Keratinocyte (primary cell): ENCODE results near the gene RFC4. TPM values are rescaled to one million over a fixed set of nuclear protein-coding genes. Genes with fewer than 3 reads are reported as not detected.

ENCODE experiments used
- DNase-seq: peaks from one replicate; pipeline ENCODE4 v3.0.0-alpha.2; 2011; ENCODE audit warnings: low read depth, missing footprints, low spot score
- FAIRE-seq: peaks from 2 replicates; lab custom pipeline; 2011; peaks lifted over from hg19 to GRCh38; lab: Jason Lieb, UNC
- H2AFZ ChIP-seq: 2 replicates; pipeline ENCODE4 v1.6.0; 2012; ENCODE audit warnings: low read length, control low read depth, inconsistent platforms; ENCODE audit not compliant: control insufficient read depth
- H3K27ac ChIP-seq: 2 replicates; pipeline ENCODE4 v1.5.1; 2011; ENCODE audit warnings: low read length; ENCODE audit not compliant: control insufficient read depth, insufficient read depth
- H3K27me3 ChIP-seq: 3 replicates; pipeline ENCODE4 v1.6.0; 2011; ENCODE audit warnings: low read length; ENCODE audit not compliant: control insufficient read depth, insufficient read depth; ENCODE audit errors: extremely low read depth
- H3K36me3 ChIP-seq, 2 experiments: 2 replicates in 1 of 2; 3 replicates in 1 of 2; pipeline ENCODE4 v1.5.1; 2011; ENCODE audit warnings: low read length in 2 of 2, mild to moderate bottlenecking in 1 of 2; ENCODE audit not compliant: control insufficient read depth in 2 of 2, insufficient read depth in 2 of 2; ENCODE audit errors: extremely low read depth in 1 of 2
- H3K4me1 ChIP-seq: 3 replicates; pipeline ENCODE4 v1.5.1; 2011; ENCODE audit warnings: low read length; ENCODE audit not compliant: control insufficient read depth, insufficient read depth; ENCODE audit errors: extremely low read depth
- H3K4me2 ChIP-seq: 3 replicates; pipeline ENCODE4 v1.6.0; 2011; ENCODE audit warnings: low read depth, low read length; ENCODE audit not compliant: control insufficient read depth, insufficient read depth; ENCODE audit errors: extremely low read depth
- H3K4me3 ChIP-seq, 3 experiments: fragments of 200-600 bp in 1 of 3; sonication (generic) in 1 of 3; 2 replicates in 2 of 3; 3 replicates in 1 of 3; pipeline ENCODE4 v1.5.1; 2011 to 2016; ENCODE audit warnings: low read length in 3 of 3, mild to moderate bottlenecking in 3 of 3, control low read depth in 2 of 3, inconsistent platforms in 1 of 3, low read depth in 1 of 3, mixed read lengths in 1 of 3, mixed run types in 1 of 3, moderate library complexity in 1 of 3; ENCODE audit not compliant: control insufficient read depth in 2 of 3, insufficient read depth in 2 of 3; ENCODE audit errors: extremely low read depth in 1 of 3
- H3K79me2 ChIP-seq: 2 replicates; pipeline ENCODE4 v1.6.0; 2012; ENCODE audit warnings: low read length; ENCODE audit not compliant: control insufficient read depth, insufficient read depth
- H3K9ac ChIP-seq: 3 replicates; pipeline ENCODE4 v1.6.0; 2011; ENCODE audit warnings: low read length; ENCODE audit not compliant: control insufficient read depth, insufficient read depth; ENCODE audit errors: extremely low read depth
- H3K9me1 ChIP-seq: 3 replicates; pipeline ENCODE4 v1.6.0; 2011; ENCODE audit warnings: low read length; ENCODE audit not compliant: control insufficient read depth, insufficient read depth; ENCODE audit errors: extremely low read depth
- H3K9me3 ChIP-seq: 2 replicates; pipeline ENCODE4 v1.5.1; 2012; ENCODE audit warnings: low read depth, low read length; ENCODE audit not compliant: control insufficient read depth
- H4K20me1 ChIP-seq: 3 replicates; pipeline ENCODE4 v1.6.0; 2011; ENCODE audit warnings: low read length; ENCODE audit not compliant: control insufficient read depth, insufficient read depth; ENCODE audit errors: extremely low read depth
- CTCF ChIP-seq, 3 experiments: IDR thresholded peaks in 1 of 3; conservative IDR thresholded peaks in 1 of 3; optimal IDR thresholded peaks in 1 of 3; 2 replicates in 2 of 3; 3 replicates in 1 of 3; pipeline versions ENCODE3 to v1.5.1; 2011; ENCODE audit warnings: low read length in 3 of 3, mild to moderate bottlenecking in 3 of 3, moderate library complexity in 2 of 3, control low read depth in 1 of 3, inconsistent platforms in 1 of 3; ENCODE audit not compliant: insufficient read depth in 2 of 3; ENCODE audit errors: extremely low read depth in 1 of 3
- EZH2 ChIP-seq: IDR thresholded peaks from one replicate; pipeline ENCODE4 v1.6.1; 2012; ENCODE audit warnings: inconsistent platforms, mild to moderate bottlenecking, low read length, moderate library complexity
- dilution Hi-C: fragments of 300-500 bp; cut with MboI; formaldehyde crosslinking; loops from one replicate; pipeline ENCODE4 v1.7.0; 2020; ENCODE audit warnings: low sequenced_read_pairs; ENCODE audit not compliant: extremely low pct_ligation_motif_present
- polyA plus RNA-seq, 5 experiments: library from polyadenylated mRNA; depleted of rRNA in 3 of 5; stranded (reverse) in 3 of 5; stranded (forward) in 1 of 5; unstranded in 1 of 5; fragments of >200 nt; gene quantifications; 1 replicate in 1 of 5; 2 replicates in 3 of 5; 3 replicates in 1 of 5; pipeline versions ENCODE4 v1.2.1 to v1.2.3, GENCODE V29; 2011 to 2012; ENCODE audit warnings: missing spikeins in 2 of 5, low read depth in 1 of 5, low replicate concordance in 1 of 5

Gene RFC4
- polyA plus RNA-seq, 1 donor (not counting 4 experiments of a cell fraction or from before 2014, with no cell fraction given): 22.8 TPM

GRCh38 chr3:186790261-186790981 lies 15.9 kb downstream of the RFC4 start:
- H4K20me1 ChIP-seq: peaks cover 35% of the 10 kb centered on the region
- H3K79me2 ChIP-seq: peaks cover 23% of the 10 kb centered on the region
- no peaks in the 10 kb centered on the region for H3K9me3 ChIP-seq
- no peak overlapping the region for H3K4me3 ChIP-seq
- H3K36me3 ChIP-seq: peaks cover 26 to 46% of the 10 kb centered on the region in 2 experiments
- no peak overlapping the region for H3K27ac ChIP-seq
- H3K4me2 ChIP-seq: no peak overlapping the region
- H2AFZ ChIP-seq: no peak overlapping the region
- H3K27me3 ChIP-seq: no peaks in the 10 kb centered on the region
- TF ChIP-seq EZH2 (no peak), CTCF (optimal IDR thresholded peaks at IDR 0.05 in 1 of 3, IDR thresholded peaks at IDR 0.05 in 1 of 3, conservative IDR thresholded peaks at IDR 0.05 in 1 of 3; ENCODE audit: extremely low read depth in 1 of 3, insufficient read depth in 2 of 3, low read length in 3 of 3) (no peak)
- FAIRE-seq: peak; percentile 13
- H3K9me1 ChIP-seq: no peaks in the 10 kb centered on the region
- no peak for DNase-seq
- H3K4me1 ChIP-seq: peaks cover 16% of the 10 kb centered on the region
- no peak overlapping the region for H3K9ac ChIP-seq
- dilution Hi-C loops: no loop called here

- DNase-seq: no peak
- H3K27ac ChIP-seq: no peak overlapping the region
- FAIRE-seq: peak; percentile 41
- H3K9me1 ChIP-seq: no peaks in the 10 kb centered on the region
- no peaks in the 10 kb centered on the region for H3K9me3 ChIP-seq
- H3K36me3 ChIP-seq: peaks cover 28 to 50% of the 10 kb centered on the region in 2 experiments
- H4K20me1 ChIP-seq: peaks cover 42% of the 10 kb centered on the region
- no peak for TF ChIP-seq CTCF (optimal IDR thresholded peaks at IDR 0.05 in 1 of 3, IDR thresholded peaks at IDR 0.05 in 1 of 3, conservative IDR thresholded peaks at IDR 0.05 in 1 of 3; ENCODE audit: extremely low read depth in 1 of 3, insufficient read depth in 2 of 3, low read length in 3 of 3)
- no peak for TF ChIP-seq EZH2
- H3K27me3 ChIP-seq: no peaks in the 10 kb centered on the region
- H2AFZ ChIP-seq: no peak overlapping the region
- no peak overlapping the region for H3K9ac ChIP-seq
- H3K79me2 ChIP-seq: peaks cover 30% of the 10 kb centered on the region
- peaks cover 16% of the 10 kb centered on the region for H3K4me1 ChIP-seq
- dilution Hi-C loops: no loop called here
- H3K4me3 ChIP-seq: no peak overlapping the region
- H3K4me2 ChIP-seq: no peak overlapping the region
Observed at GRCh38 chr3:186789554-186790260, 16.6 kb downstream of the RFC4 start.
